GM12872 (cell line): ENCODE results near the gene SNX27.

ENCODE experiments used
- CTCF ChIP-seq: IDR thresholded peaks from 3 replicates; pipeline ENCODE4 v1.5.1; 2011; ENCODE audit warnings: low read depth, mild to moderate bottlenecking, low read length, moderate library complexity; ENCODE audit not compliant: insufficient read depth

SNX27 gene

GRCh38 chr1:151577173-151577572 is 34.7 kb upstream of the SNX27 start:
- no peak for TF ChIP-seq CTCF

- no peak for TF ChIP-seq CTCF
These were observed 32.9 kb upstream of the SNX27 start for GRCh38 chr1:151578941-151579340.

- no peak for TF ChIP-seq CTCF
These were observed 32.2 kb upstream of the SNX27 start for GRCh38 chr1:151579436-151580225.

- no peak for TF ChIP-seq CTCF
These were observed 30.4 kb upstream of the SNX27 start for GRCh38 chr1:151581451-151581850.

- TF ChIP-seq CTCF: no peak
These were observed 29.9 kb upstream of the SNX27 start for GRCh38 chr1:151581921-151582320.

GRCh38 chr1:151583796-151584195 is 28.1 kb upstream of the SNX27 start:
- no peak for TF ChIP-seq CTCF

GRCh38 chr1:151584278-151584677 is 27.6 kb upstream of the SNX27 start:
- no peak for TF ChIP-seq CTCF
